ENCODE results near the gene P4HB.

Gene P4HB

DNA sequence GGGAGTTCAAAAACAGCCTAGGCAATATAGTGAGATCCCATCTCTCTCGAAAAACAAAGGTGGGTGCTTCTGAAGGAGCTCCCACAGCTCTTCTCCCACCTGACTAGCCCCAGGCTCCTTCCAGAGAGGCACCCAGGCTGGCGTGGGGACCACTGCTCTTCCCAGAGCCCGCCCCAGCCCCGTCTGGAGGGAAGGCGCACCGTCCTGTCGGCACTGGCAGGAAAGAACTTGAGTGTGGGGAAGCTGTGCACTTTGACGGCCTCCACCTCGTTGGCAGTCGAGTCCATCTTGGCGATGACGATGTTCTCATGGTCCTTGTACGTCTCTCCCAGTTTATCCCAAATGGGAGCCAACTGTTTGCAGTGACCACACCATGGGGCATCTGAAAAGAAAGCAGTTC, 15.0 kb downstream of the P4HB start:
- TF ChIP-seq CTCF (IDR thresholded peaks at IDR 0.05; ENCODE audit: low read depth, low read length, missing control alignments): no peak
- no peak for DNase-seq (ENCODE audit: extremely low read depth, low read depth)
- no peak overlapping the region for H3K4me3 ChIP-seq (replicated peaks; ENCODE audit: low read depth, low read length)

- TF ChIP-seq CTCF (IDR thresholded peaks at IDR 0.05; ENCODE audit: low read depth, low read length, missing control alignments): no peak
- no peak overlapping the region for H3K4me3 ChIP-seq (replicated peaks; ENCODE audit: low read depth, low read length)
- DNase-seq (ENCODE audit: extremely low read depth, low read depth): no peak
These were observed 15.4 kb downstream of the P4HB start for GRCh38 chr17:81844887-81845286.

DNA sequence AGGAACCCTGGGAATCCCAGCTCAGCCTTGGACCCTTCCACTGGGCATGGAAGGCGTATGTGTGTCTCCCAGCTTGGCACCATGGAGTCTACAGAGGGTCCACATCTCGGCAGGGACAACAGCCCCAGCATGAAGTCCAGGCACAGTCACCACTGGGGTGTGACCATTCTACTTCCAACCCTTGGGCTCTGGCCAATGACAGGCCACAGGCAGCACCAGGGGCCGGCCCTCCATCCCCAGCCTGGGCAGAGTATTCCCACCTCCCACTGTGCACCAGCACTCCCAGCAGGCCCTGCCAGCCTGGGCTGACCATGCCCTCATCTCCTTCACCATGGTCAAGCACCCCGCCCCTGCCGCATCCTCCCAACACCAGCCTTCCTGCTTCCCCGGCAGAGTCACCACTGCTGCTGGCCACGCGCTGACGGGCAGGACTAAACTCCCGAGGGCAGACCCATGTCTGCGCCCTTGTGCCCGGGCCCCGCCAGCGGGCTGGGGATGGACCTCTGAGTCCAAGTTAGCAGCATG, 15.9 kb downstream of the P4HB start:
- DNase-seq (ENCODE audit: extremely low read depth, low read depth): no peak

GRCh38 chr17:81843713-81844326, 16.5 kb downstream of the P4HB start:
- TF ChIP-seq CTCF (IDR thresholded peaks at IDR 0.05; ENCODE audit: low read depth, low read length, missing control alignments): no peak
- no peak overlapping the region for H3K4me3 ChIP-seq (replicated peaks; ENCODE audit: low read depth, low read length)
- no peak for DNase-seq (ENCODE audit: extremely low read depth, low read depth)

More for the DNA sequence above, 15.9 kb downstream of the P4HB start:
- no peak overlapping the region for H3K4me3 ChIP-seq (replicated peaks; ENCODE audit: low read depth, low read length)
- TF ChIP-seq CTCF (IDR thresholded peaks at IDR 0.05; ENCODE audit: low read depth, low read length, missing control alignments): no peak

DNA sequence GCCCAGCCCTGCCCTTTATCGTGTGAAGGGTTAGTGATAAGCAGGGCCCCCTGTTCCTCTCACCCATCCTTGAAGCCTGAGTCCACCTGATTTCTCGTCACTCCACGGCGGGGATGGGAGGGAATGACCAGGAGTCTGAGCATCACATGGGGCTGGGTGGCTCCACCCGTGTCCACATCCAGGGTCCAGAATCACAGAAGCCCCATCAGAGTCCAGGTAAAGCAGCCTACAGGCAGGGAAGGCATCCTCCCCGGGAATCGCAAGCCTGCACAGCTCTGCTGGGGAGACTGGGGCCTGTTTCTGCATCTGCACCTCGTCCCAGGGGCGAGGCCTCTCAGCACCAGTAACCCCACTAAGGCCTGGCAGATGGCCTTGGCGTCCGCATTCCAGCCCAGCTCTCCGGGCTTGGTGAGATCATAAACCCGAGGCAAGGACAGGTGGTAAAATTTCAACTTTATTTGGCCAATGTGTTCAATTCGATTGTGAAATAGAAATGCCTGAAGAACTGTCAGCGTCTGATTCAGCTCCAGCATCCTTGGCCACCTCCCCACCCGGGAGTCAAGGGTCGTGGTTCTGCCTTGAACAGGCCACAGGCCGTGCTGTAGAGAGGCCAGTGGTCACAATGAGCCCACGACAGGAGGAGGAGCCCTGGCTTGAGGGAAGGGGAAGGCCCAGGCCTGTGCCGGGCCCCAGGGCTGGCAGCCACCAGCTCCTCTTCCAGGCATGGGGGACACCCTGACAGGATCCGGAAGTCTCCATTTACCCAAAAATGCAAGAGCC, 17.4 kb downstream of the P4HB start:
- H3K4me3 ChIP-seq (replicated peaks; ENCODE audit: low read depth, low read length): no peak overlapping the region
- DNase-seq (ENCODE audit: extremely low read depth, low read depth): no peak
- TF ChIP-seq CTCF (IDR thresholded peaks at IDR 0.05; ENCODE audit: low read depth, low read length, missing control alignments): no peak

GRCh38 chr17:81842378-81842724, 18.0 kb downstream of the P4HB start:
- no peak for DNase-seq (ENCODE audit: extremely low read depth, low read depth)
- TF ChIP-seq CTCF (IDR thresholded peaks at IDR 0.05; ENCODE audit: low read depth, low read length, missing control alignments): no peak
- no peak overlapping the region for H3K4me3 ChIP-seq (replicated peaks; ENCODE audit: low read depth, low read length)
